ENCODE results near the gene RGS19. TPM values are rescaled to one million over a fixed set of nuclear protein-coding genes. Genes with fewer than 3 reads are reported as not detected.
A peak's percentile ranks its signal among the peaks of the same experiment; 100 is the strongest.
"Not testable (repeated sequence)": the region's sequence is repeated elsewhere in the genome, so short reads cannot be mapped to it uniquely, and the experiment has no call there.

RGS19 gene
- total RNA-seq, 1 experiment from 2014 or later = 33.6 TPM

GRCh38 chr20:64095455-64095854 lies 16.1 kb upstream of the RGS19 start:
- no peak for DNase-seq (ENCODE audit: low read depth)

GRCh38 chr20:64093013-64093503 lies 13.7 kb upstream of the RGS19 start:
- DNase-seq (ENCODE audit: low read depth) = no peak

- DNase-seq (ENCODE audit: low read depth) = no peak
Measured at GRCh38 chr20:64092258-64093012, 13.1 kb upstream of the RGS19 start.

- no peak for DNase-seq (ENCODE audit: low read depth)
Measured at GRCh38 chr20:64091770-64092169, 12.5 kb upstream of the RGS19 start.

- DNase-seq (ENCODE audit: low read depth) = no peak
Measured at GRCh38 chr20:64091340-64091739, 12.0 kb upstream of the RGS19 start.

- DNase-seq (ENCODE audit: low read depth) = no peak
Measured at GRCh38 chr20:64090165-64090564, 10.8 kb upstream of the RGS19 start.

GRCh38 chr20:64088586-64088985 lies 9.3 kb upstream of the RGS19 start:
- DNase-seq (ENCODE audit: low read depth) = not testable (repeated sequence)

GRCh38 chr20:64087226-64087825 lies 8.0 kb upstream of the RGS19 start:
- not testable (repeated sequence) for DNase-seq (ENCODE audit: low read depth)

GRCh38 chr20:64086801-64087200 lies 7.5 kb upstream of the RGS19 start:
- DNase-seq (ENCODE audit: low read depth) = no peak

GRCh38 chr20:64084685-64085152 lies 5.4 kb upstream of the RGS19 start:
- DNase-seq (ENCODE audit: low read depth) = no peak

- DNase-seq (ENCODE audit: low read depth) = no peak
Measured at GRCh38 chr20:64083804-64084684, 4.7 kb upstream of the RGS19 start, which contains the start of gene LKAAEAR1. LKAAEAR1 (minus strand) TSS chr20:64084398; CDS start chr20:64084219, 179 bp downstream.

- peak; percentile 70 for DNase-seq (ENCODE audit: low read depth)
Measured at GRCh38 chr20:64083378-64083803, 4.1 kb upstream of the RGS19 start.

- no peak for DNase-seq (ENCODE audit: low read depth)
Measured at GRCh38 chr20:64082820-64083377, 3.6 kb upstream of the RGS19 start.

GRCh38 chr20:64082126-64082731 lies 2.9 kb upstream of the RGS19 start:
- DNase-seq (ENCODE audit: low read depth) = no peak

- DNase-seq (ENCODE audit: low read depth) = no peak
Measured at GRCh38 chr20:64081624-64081964, 2.3 kb upstream of the RGS19 start.

GRCh38 chr20:64080813-64081623 lies 1.7 kb upstream of the RGS19 start:
- no peak for DNase-seq (ENCODE audit: low read depth)

GRCh38 chr20:64080013-64080812 lies 895 bp upstream of the RGS19 start, which contains the start of gene OPRL1:
OPRL1 (plus strand) TSS chr20:64080082; CDS start chr20:64092721, 12,639 bp downstream.
- no peak for DNase-seq (ENCODE audit: low read depth)

- DNase-seq (ENCODE audit: low read depth) = no peak
Measured at GRCh38 chr20:64078934-64079272, 415 bp downstream of the RGS19 start.

GRCh38 chr20:64077876-64078551 lies 1.3 kb downstream of the RGS19 start:
- no peak for DNase-seq (ENCODE audit: low read depth)

Data from M059J (cell line).